HG02938 (cell line): ENCODE measurements around the gene KIF7.

Experiments
- ATAC-seq: cut with Tn5 transposase; IDR thresholded peaks from one replicate; pipeline ENCODE4 v1.9.1; 2021; ENCODE audit warnings: mild to moderate bottlenecking, moderate library complexity; ENCODE audit not compliant: unreplicated experiment

KIF7 gene

DNA sequence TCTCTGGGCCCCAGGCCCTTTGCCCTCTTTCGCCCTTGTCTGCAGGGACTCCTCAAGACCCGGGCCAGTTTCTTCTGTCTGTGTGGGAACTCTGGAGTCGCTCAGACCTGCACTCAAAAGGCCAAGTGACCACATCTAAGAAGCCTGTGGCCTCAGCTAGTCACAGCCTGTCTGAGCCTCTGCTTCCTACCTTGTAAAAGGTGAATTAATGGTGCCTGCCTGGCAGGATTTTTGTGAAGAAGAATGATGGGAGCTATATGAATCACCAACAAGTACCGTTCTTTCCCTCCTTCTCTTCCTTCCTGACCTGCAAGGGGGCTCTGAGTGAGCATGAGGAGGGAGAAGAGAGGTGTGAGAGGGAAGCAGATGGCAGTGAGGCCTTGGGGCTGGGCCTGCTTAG, 16.4 kb upstream of the KIF7 start:
- ATAC-seq, result no peak

DNA sequence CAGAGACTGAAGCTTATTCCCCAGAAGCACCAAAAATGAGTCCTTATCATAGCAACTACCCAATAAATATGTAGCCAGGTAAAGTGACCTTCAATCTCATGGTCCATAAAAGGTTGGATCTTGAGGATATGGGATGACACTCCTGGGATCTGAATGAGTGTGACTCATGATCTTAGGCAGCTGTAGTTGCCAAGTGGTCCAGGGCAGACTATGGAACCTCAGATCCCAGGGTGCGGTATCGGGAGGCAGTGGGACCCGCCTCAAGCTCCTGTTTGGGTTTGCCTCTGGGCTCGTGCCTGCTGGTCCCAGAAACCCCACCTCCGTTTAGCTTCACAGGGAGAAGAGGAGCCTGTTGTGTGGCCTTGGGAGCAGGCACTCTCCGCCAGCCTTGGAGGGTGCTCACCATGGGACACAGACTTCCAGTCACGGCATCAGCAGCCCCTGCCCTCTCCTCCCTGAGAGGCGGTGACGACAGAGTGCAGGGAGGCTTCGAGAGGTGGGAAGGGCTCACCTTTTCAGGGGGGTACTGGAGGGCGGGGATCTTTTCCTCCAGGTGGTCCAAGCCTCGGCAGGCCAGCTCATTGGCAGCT, 15.8 kb upstream of the KIF7 start:
- no peak for ATAC-seq

- no peak for ATAC-seq
Measured at GRCh38 chr15:89669941-89670340, 14.7 kb upstream of the KIF7 start.

GRCh38 chr15:89669309-89669865, 14.1 kb upstream of the KIF7 start:
- no peak for ATAC-seq

DNA sequence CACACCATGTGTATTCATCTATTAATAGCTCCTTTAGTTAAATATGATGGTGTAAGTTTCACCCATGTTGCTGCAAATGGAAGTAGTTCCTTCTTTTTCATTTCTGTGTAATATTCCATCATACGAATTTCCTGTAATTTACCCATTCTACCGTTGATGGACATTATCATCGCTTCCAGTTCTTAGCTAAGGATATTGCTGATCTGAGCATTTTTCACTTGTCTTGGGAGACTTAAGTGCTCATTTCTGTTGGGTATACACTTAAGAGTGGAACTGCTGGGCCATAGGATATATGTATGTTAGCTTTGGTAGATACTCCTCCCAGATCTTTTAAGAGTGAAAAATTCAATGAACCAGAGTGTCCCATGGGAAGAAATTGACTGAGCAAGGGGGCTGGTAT, 12.9 kb upstream of the KIF7 start:
- no peak for ATAC-seq

DNA sequence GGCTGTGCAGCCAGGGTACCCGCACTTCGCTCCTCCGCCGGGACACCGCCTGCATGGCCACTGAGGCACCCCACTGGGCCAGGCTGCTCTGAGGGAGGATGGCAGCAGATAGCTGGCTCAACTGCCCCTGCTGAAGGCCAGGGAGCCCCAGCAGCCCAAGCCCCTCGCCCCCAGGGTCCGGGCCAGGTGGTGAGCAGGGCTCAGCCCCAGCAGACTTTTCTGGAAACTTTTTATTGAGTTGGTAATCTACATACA, 12.4 kb upstream of the KIF7 start:
- ATAC-seq, result no peak

GRCh38 chr15:89666858-89667705, 11.8 kb upstream of the KIF7 start:
- ATAC-seq, result no peak

GRCh38 chr15:89666184-89666857, 11.1 kb upstream of the KIF7 start:
- no peak for ATAC-seq

DNA sequence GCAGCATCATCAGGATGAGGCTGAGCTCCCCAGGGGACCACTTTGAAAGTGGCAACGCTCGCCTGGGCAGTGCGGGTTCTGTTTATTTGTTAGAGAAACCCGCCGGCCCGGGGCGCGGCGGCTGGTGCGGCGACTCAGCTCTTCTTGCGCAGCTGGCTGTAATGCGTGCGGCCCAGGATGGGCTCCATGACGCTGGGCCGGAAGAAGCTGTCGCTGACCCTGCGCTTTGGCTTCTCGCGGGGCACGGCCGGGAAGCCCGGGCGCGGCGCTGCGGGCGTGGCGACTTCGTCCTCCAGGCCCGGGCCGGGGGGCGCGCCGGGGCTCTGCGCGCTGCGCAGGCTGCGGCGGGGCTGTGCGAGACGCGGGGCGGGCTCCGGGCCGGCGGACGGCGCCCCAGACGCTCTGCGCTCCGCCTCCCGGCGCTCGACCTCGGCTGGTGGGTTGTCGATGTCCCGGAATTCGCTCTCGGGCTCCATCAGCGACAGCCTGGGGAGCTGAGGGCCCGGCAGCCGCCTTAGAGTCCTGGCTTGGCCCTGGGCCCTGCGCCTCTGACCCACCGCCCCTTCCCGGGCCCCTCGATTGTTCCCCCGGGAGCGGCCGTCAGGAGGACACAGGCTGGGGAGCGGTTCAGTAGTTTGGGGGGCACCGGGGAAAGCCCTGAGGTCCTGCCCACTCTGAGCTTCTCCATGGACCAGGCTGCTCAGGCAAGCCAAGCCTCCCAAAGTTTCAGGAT, 10.3 kb upstream of the KIF7 start:
- ATAC-seq, result no peak

- no peak for ATAC-seq
Measured at GRCh38 chr15:89664441-89665350, 9.4 kb upstream of the KIF7 start.

DNA sequence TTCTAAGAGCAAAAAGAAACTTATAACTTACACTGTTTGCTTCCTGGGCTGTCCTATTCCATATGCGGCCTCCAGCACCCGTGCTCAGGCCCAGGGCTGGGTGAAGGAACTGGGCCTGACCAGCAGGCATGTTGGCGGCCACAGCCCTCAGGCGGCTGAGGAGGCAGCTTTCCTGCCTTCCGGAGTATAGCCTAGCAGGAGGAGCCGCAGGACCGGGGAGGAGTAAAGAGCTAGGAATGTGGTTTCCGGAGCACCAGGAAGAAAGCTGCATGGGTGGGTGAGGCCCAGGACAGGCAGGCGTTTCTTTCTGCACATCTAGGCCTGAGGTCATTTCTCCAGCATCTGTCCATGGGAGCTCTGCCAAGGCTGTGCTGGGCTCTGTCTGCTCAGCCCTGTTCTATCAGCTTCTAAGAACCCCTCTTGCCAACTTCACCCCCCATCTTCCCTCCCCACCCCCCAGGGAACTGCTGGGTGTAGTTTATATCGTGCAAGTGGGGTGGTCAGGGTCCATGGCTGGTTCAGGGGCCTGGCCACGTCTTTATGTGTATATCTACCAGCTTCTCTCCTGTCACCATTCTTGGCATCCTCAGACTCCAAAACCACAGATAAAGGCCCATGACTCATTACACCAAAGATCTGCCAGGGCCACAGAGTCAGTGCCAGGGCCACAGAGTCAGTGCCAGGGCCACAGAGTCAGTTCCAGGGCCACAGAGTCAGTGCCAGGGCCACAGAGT, 7.8 kb upstream of the KIF7 start:
- no peak for ATAC-seq

GRCh38 chr15:89660556-89660955, 5.3 kb upstream of the KIF7 start:
- no peak for ATAC-seq

GRCh38 chr15:89659295-89659694, 4.0 kb upstream of the KIF7 start:
- no peak for ATAC-seq

DNA sequence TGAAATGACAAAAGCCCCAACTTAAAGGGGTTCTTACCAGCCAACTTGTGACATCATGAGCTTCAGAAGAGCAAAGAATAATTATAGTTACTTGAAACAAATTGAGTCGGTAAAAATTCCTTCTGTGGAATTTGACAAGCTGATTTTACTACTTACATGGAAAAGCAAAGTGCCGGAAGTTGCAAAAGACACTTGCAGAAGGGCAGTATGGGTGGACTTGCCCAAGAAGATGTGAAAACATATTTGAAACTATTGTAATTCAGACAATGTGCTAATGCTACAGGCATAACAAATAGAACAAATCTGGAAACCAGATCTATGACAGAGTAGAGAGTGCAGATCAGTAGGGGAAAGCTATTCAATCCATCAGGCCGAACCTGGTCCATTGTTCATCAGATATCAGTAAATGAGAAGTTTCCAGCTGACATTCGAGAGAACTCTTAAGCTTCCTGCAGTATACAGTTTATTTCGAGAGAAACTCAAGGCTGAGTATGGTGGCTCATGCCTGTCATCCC, 2.5 kb upstream of the KIF7 start:
- no peak for ATAC-seq

- ATAC-seq, result no peak
Measured at GRCh38 chr15:89656116-89656815, 999 bp upstream of the KIF7 start.

DNA sequence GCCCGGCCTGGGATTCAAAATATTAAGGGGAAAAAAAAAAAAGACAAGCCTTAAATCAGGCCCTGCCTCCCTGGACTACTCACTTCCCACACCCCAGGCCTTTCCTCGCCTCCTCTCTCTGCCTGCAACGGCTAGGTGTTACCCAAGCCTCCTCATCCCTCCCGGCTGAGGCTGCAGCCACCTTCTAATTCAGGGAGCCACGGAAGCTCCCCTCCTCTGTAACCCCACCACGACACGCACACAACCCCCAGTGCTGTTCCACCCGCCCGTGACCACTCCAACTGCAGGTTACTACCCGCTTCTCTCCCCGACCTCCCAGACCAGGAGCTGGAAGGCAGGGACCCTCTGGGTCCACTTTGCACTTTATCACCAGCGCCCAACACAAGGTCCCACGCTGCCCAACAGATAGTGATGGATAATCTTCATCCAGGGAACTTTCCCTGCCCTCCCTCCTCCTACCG, 936 bp downstream of the KIF7 start:
- ATAC-seq, result no peak

DNA sequence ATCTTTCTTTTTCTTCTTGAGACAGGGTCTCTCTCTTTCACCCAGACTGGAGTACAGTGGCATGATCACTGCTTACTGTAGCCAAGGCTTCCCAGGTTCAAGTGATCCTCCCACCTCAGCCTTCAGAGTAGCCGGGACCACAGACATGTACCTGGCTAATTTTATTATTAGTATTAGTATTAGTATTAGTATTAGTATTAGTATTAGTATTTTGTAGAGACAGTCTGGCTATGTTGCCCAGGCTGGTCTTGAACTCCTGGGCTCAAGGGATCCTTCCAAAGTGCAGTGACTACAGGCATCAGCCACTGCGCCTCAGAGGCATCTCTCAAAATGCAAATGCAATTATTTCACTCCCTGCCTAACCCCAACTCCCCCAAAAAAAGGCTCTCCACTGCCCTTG, 1.7 kb downstream of the KIF7 start:
- ATAC-seq, result no peak

GRCh38 chr15:89652666-89653065, 2.6 kb downstream of the KIF7 start:
- no peak for ATAC-seq

DNA sequence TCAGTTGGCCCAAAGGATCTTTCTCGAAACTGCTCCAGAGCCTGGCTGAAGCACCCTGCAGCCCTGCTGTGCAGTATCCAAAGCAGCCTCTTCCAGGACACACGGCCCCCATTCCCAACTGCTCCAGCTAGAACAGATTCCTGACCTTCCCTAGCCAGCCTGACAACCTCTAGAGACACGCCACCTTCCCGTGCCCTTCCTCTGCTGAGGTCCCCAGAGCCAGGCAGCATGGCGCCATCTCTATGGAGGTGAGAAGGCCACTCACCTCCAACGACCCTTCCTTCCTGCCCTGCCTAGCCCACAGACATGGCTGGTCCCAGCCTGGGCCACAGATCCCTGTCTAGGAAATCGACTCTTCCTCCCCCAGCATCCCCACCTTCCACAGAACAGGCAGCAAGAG, 3.1 kb downstream of the KIF7 start:
- ATAC-seq, result no peak
